GM21717 (cell line): ENCODE results near the gene SKOR1.

Experiments
- ATAC-seq: cut with Tn5 transposase; IDR thresholded peaks from one replicate; pipeline ENCODE4 v1.9.1; 2021; ENCODE audit warnings: mild to moderate bottlenecking, moderate library complexity; ENCODE audit not compliant: unreplicated experiment

The SKOR1 gene

GRCh38 chr15:67824976-67825880 lies at the start of gene SKOR1:
TSS of gene SKOR1 (plus strand) at chr15:67825509. CDS start at chr15:67825603, 94 bp downstream.
- no peak for ATAC-seq

DNA sequence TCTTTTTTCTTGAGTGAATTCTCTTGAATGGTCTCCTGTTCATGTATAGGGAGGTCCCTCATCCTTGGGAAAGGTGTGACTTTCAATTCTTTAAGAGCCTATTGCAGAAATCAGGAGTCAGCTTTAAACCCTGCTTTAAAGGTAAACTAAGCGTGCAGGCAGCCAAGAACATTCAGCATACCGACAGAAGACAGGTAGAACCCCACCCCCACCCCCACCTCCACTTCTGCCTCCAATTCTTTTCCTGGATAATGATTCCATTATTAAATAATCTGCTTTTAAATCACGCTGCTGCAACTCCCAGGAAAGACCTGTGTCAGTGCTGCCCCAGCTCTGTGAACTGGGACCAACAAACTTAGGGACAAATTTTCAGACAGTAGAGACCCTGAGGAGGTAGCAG lies 49.3 kb upstream of the SKOR1 start:
- no peak for ATAC-seq

- ATAC-seq: no peak
Measured at GRCh38 chr15:67776600-67776999, 48.7 kb upstream of the SKOR1 start.

DNA sequence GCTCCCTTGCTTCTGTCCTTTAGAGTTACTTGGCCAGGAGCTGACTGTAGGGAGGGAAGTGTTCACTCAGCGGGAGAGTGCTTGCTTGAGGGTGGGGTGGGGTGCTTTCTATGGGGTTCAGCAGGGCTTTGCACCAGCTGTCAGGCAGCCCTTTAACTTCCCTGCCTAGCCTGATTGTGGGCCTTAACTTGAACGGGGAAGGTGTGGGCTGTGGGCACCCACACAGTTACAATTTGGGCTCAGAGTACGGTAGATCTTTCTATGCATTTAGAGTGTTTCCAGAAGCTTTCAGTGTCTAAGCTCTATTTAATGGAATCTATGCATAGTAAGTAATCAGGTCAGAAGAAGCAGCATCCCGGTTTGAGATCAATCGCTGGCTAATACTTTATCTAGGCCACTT lies 48.2 kb upstream of the SKOR1 start:
- no peak for ATAC-seq

- no peak for ATAC-seq
Measured at GRCh38 chr15:67777773-67778172, 47.5 kb upstream of the SKOR1 start.

DNA sequence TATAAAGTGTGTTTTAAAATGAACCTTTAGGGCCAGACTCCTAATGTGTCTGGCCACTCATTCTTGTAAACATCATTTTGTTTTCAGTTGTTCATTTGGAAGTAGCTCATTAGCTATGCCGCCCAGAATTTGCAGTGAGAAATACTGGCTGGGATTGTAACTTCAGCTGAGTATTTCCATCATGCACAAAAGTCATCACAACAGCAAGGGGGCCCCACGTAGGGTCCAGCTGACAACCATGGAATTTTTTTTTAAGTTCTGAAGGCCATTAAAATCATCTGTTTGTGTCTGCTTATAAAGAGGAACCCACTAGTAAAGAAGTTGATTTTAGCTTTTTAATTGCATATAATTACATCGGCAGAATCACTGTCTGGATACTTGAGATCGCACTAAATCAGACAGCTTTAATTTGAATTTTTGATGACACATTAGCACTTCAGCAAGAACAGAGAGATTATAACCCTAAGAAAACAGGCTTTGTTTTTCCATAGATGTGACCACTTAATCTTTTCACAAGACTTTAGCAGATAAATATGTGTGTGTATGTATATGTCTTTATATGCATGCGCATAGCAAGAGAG lies 46.3 kb upstream of the SKOR1 start:
- ATAC-seq: no peak

- no peak for ATAC-seq
Measured at GRCh38 chr15:67779549-67780111, 45.7 kb upstream of the SKOR1 start.

- ATAC-seq: no peak
Measured at GRCh38 chr15:67781061-67781460, 44.2 kb upstream of the SKOR1 start.

- ATAC-seq: no peak
Measured at GRCh38 chr15:67781907-67782690, 43.2 kb upstream of the SKOR1 start.

DNA sequence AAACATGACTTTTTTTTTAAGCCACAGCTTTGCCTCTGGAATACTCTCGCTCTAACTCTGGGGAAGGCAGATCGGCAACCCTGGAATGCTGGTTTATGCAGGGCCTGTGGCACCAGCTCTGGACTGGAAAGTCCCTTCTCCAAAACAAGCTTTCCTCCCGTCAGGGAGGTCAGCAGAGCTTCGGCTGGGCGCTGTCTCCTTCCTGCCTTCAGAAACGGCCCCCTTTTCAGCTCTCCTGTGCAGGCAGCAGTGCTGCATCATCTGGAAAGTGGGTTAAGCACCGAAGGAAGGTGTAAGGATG lies 42.7 kb upstream of the SKOR1 start:
- ATAC-seq: no peak

DNA sequence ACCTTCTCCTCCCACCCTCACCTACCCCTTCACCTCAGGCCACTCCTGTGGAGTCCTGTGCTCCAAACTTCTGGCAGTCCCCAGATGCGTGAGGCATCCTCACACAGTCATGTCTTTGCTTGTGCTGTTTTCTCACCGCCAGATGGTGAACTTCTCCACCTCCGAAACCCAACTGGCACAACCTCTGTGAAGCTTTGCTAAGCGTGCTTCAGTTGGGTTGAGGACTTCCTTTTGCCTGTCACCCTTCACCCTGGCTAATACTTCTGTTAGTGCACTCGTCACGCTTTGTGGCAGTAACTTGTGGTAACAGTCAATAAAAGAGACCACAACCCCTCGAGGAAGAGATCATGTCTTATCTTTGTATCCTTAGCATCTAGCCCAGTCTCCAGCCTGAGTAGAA lies 42.0 kb upstream of the SKOR1 start:
- peak; percentile 46 for ATAC-seq

- ATAC-seq: peak; percentile 87
Measured at GRCh38 chr15:67784090-67784781, 41.1 kb upstream of the SKOR1 start.

DNA sequence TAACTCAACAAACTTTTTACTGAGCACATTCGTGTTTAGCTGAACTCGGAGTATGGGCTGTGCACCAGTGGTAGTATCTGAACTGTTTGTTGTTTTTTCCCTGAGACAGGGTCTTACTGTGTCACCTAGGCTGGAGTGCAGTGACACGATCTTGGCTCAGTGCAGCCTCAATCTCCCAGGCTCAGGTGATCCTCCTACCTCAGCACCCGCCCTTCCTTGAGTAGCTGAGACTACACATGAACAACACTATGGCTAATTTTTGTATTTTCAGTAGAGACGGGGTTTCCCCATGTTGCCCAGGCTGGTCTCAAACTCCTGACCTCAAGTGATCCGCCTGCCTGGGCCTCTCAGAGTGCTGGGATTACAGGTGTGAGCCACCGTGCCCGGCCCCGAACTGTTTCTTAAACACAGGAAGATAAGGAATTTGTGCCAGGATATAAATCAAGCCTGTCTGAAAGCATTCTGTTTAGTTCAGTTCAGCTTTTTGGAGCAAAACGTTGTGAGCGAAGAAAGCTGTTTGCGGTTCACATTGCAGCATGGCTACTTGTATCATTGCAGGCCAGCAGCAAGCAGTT lies 40.4 kb upstream of the SKOR1 start:
- peak; percentile 6 for ATAC-seq

DNA sequence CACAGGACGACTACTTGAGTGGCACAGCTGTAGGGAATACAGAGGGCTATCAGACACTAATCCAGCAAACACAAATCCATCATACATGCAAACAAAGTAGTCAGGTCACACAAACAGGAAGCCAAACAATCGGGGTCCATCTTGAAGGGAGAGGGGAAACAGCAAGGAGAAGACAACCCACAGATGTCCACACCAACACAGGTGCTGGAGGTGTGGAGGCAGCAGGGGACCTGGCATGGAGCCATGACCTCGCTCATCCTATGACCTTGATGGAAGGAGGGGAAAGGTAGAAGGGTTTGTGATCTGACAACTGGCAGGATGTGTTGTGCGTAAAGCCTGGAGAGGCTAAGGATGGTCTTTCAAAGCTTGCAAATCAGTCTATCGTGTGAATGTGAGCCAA lies 39.9 kb upstream of the SKOR1 start:
- no peak for ATAC-seq

DNA sequence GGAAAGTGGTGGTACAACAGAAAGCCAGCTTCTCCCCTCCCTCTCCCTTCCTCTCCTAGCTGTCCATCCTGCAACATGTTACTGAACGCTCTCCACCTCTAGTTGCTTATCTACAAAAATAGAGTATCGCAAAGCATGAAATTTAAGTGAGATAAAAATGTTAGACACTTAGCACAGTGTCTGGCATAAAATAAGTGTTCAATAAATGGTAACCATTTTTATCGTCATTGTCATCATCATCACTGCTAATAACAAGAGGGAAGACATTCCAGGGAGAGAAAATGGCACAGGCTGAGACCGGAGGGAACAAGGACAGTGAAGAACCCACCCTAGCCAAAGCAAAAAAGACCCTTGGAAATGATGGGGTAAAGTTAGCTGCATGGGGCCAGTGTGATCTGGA lies 38.7 kb upstream of the SKOR1 start:
- ATAC-seq: no peak

DNA sequence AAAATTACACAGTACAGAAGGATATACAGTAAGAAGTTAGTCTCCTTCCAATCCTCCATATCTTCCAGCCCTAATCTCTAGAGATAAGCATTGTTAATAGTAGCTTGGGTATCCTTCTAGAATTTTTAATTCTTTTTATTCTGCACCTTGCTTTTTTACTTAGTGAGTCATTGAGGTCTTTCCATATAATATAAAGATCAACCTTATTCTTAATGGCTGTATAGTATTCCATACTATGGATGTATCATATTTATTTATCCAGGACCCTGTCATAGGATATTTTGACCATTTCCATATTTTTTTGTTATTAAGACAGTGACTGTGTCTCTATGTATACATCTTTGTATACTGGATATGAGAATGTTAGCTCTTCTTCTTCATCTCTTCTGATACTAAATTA lies 36.3 kb upstream of the SKOR1 start:
- ATAC-seq: no peak

- ATAC-seq: no peak
Measured at GRCh38 chr15:67790610-67791319, 34.5 kb upstream of the SKOR1 start.

DNA sequence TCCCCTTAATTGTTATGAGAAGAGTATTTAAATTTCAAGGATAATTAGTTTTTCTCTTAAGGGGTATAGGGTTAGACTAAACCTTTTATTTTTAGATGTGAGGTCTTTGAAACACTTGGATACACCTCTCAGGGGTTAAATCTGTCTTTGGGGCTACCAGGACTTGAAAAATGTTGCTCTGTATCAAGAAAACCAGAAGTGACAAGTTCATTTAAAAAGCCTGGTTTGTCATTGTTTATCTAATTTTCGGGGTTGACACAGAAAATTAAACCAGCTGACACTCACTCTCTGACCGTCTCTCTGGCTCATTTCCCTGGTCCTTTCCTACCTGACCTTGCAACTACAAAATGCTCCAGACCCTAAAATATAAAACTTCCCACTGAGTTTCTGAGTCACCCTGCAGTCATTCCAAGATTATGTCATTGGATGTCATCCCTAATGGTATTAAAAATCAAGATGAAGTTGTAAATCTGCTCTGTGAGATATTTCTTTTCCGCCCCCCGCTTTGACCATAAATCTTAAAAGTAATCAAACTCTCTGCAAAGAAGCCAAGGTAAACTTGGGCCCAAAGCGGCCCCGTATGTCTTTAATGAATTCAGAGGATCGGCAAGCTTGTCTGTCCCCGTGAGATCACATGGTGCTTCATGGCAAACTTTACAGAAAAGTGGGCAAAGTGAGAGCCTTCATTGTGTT lies 32.9 kb upstream of the SKOR1 start:
- no peak for ATAC-seq

DNA sequence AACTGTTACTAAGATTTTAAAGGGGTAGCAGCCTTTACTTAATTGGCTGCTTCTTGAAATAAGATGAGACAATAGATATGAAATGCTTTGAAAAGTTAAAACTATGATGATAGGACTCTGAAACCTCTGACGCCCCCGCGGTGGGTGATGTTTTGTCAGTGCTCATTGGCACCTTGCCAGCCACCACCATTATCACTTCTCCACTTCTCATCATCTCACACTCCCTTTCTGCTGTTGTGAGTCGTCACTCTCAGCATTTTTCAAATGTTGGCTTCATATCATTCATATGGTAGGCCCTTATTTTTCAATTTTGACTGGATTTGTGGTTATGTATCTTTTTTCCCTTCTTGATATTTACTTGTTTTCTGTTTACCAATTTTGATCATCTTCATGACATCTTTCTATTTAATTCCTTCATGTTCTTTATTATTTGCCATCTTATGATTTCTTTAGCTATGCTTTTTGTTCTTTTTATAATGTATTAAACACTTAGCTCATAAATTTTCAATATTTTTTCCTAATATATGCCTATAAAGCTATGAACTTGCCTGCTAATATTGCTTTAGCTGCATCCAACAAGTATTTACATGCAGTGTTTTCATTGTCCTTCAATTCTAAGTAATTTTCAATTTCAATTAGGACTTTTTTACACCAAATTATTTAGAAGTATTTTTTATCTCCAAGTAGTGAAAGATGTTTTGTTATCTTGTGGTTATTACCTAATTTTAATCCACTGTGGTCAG lies 30.3 kb upstream of the SKOR1 start:
- ATAC-seq: no peak
